IMR-90 (cell line): ENCODE results near the gene MEF2B. TPM values are rescaled to one million over a fixed set of nuclear protein-coding genes. Genes with fewer than 3 reads are reported as not detected.

Source experiments
- ATAC-seq: fragments of 200-7000 bp; cut with Tn5 transposase; 2 replicates; pipeline ENCODE4 v1.9.1; 2020; ENCODE audit warnings: low read depth, mild to moderate bottlenecking, moderate library complexity
- BruUV-seq: library from RNA; stranded (reverse); fragments of 400-500 nt; replicated peaks from 2 replicates; lab custom pipeline; 2021; lab: Mats Ljungman, UMichigan
- CTCF ChIA-PET: fragments of 300-600 bp; formaldehyde crosslinking; extraction: SDS; loops from one replicate; lab custom pipeline; 2021; ENCODE audit warnings: antibody characterized with exemption; lab: Yijun Ruan, JAX
- POLR2A ChIA-PET: fragments of 300-600 bp; sonication (Branson Sonifier 250); formaldehyde crosslinking; loops from one replicate; lab custom pipeline; 2022; ENCODE audit warnings: antibody characterized with exemption; ENCODE audit not compliant: unreplicated experiment; lab: Charles Lee
- DNase-seq: peaks from one replicate; pipeline ENCODE4 v3.0.0; 2013
- H2AFZ ChIP-seq: replicated peaks from 2 replicates; pipeline ENCODE3; 2013; ENCODE audit warnings: low read length, mild to moderate bottlenecking; ENCODE audit not compliant: poor library complexity
- H2AK5ac ChIP-seq: 2 replicates; pipeline ENCODE4 v1.6.1; 2013; ENCODE audit warnings: low read depth, low read length, inconsistent platforms
- H2AK9ac ChIP-seq: replicated peaks from 2 replicates; pipeline ENCODE3; 2013; ENCODE audit warnings: mild to moderate bottlenecking, low read depth, low read length, moderate library complexity; ENCODE audit not compliant: poor library complexity
- H2BK120ac ChIP-seq: 2 replicates; pipeline ENCODE4 v1.6.1; 2013; ENCODE audit warnings: low read depth, low read length, inconsistent platforms
- H2BK15ac ChIP-seq: 3 replicates; pipeline ENCODE4 v1.6.1; 2013; ENCODE audit warnings: low read depth, low read length, inconsistent platforms
- H2BK20ac ChIP-seq: 2 replicates; pipeline ENCODE4 v1.6.1; 2013; ENCODE audit warnings: low read depth, mild to moderate bottlenecking, inconsistent platforms, low read length, moderate library complexity
- H2BK5ac ChIP-seq: 2 replicates; pipeline ENCODE4 v1.6.1; 2013; ENCODE audit warnings: mild to moderate bottlenecking, low read depth, low read length, inconsistent platforms; ENCODE audit not compliant: poor library complexity, severe bottlenecking
- H3K14ac ChIP-seq: replicated peaks from 2 replicates; pipeline ENCODE4 v1.6.1; 2013; ENCODE audit warnings: low read depth, low read length, inconsistent platforms
- H3K18ac ChIP-seq: 2 replicates; pipeline ENCODE4 v1.6.1; 2013; ENCODE audit warnings: low read depth, low read length, control low read depth
- H3K23ac ChIP-seq: 2 replicates; pipeline ENCODE4 v1.6.1; 2013; ENCODE audit warnings: low read depth, low read length, inconsistent platforms
- H3K27ac ChIP-seq: 2 replicates; pipeline ENCODE4 v1.5.1; 2013; ENCODE audit warnings: mild to moderate bottlenecking, control low read depth, low read length; ENCODE audit not compliant: insufficient read depth
- H3K27me3 ChIP-seq: 2 replicates; pipeline ENCODE4 v1.6.1; 2013; ENCODE audit warnings: low read length; ENCODE audit not compliant: control insufficient read depth, insufficient read depth
- H3K36me3 ChIP-seq: 2 replicates; pipeline ENCODE4 v1.6.1; 2013; ENCODE audit warnings: low read length, mixed read lengths; ENCODE audit not compliant: control insufficient read depth, insufficient read depth
- H3K4ac ChIP-seq: 2 replicates; pipeline ENCODE4 v1.6.1; 2013; ENCODE audit warnings: low read depth, low read length, inconsistent platforms
- H3K4me1 ChIP-seq: 2 replicates; pipeline ENCODE4 v1.6.1; 2013; ENCODE audit warnings: low read length, mixed read lengths; ENCODE audit not compliant: control insufficient read depth, insufficient read depth
- H3K4me2 ChIP-seq: 2 replicates; pipeline ENCODE4 v1.6.1; 2013; ENCODE audit warnings: low read depth, mild to moderate bottlenecking, control low read depth, low read length, moderate library complexity
- H3K4me3 ChIP-seq: 2 replicates; pipeline ENCODE4 v1.5.1; 2013; ENCODE audit warnings: low read depth, mild to moderate bottlenecking, control low read depth, low read length, moderate library complexity; ENCODE audit not compliant: insufficient read depth
- H3K56ac ChIP-seq: 2 replicates; pipeline ENCODE4 v1.6.1; 2013; ENCODE audit warnings: low read length, inconsistent platforms; ENCODE audit not compliant: insufficient read depth; ENCODE audit errors: extremely low read depth
- H3K79me1 ChIP-seq, 2 experiments: 2 replicates each; pipeline ENCODE4 v1.6.1; 2013; ENCODE audit warnings: low read length in 2 of 2, inconsistent platforms in 1 of 2, low read depth in 1 of 2
- H3K9ac ChIP-seq: 2 replicates; pipeline ENCODE4 v1.6.1; 2013; ENCODE audit warnings: low read depth, low read length, control low read depth
- H3K9me1 ChIP-seq: 2 replicates; pipeline ENCODE4 v1.6.1; 2013; ENCODE audit warnings: low read length, inconsistent platforms; ENCODE audit not compliant: insufficient read depth
- H3K9me3 ChIP-seq: 2 replicates; pipeline ENCODE4 v1.6.1; 2013; ENCODE audit warnings: low read length; ENCODE audit not compliant: control insufficient read depth, insufficient read depth
- H4K20me1 ChIP-seq: 2 replicates; pipeline ENCODE4 v1.6.1; 2013; ENCODE audit warnings: low read length, inconsistent platforms; ENCODE audit not compliant: insufficient read depth
- H4K5ac ChIP-seq: 2 replicates; pipeline ENCODE4 v1.6.1; 2013; ENCODE audit warnings: mild to moderate bottlenecking, low read depth, low read length, control low read depth
- H4K8ac ChIP-seq, 2 experiments: 2 replicates each; pipeline ENCODE4 v1.6.1; 2013; ENCODE audit warnings: low read depth in 2 of 2, low read length in 2 of 2, control low read depth in 1 of 2, inconsistent platforms in 1 of 2
- H4K91ac ChIP-seq: 2 replicates; pipeline ENCODE4 v1.6.1; 2013; ENCODE audit warnings: low read depth, low read length, inconsistent platforms; ENCODE audit not compliant: insufficient read depth
- BHLHE40 ChIP-seq: fragments of 150-350 bp; IDR thresholded peaks from 2 replicates; pipeline ENCODE4 v1.6.1; 2016; ENCODE audit warnings: mild to moderate bottlenecking, low read depth, low read length
- MXI1 ChIP-seq: IDR thresholded peaks from 2 replicates; pipeline ENCODE4 v1.6.1; 2012; ENCODE audit warnings: low read depth, mild to moderate bottlenecking, low read length, moderate library complexity, borderline replicate concordance
- POLR2A ChIP-seq: IDR thresholded peaks from 2 replicates; pipeline ENCODE4 v1.6.1; 2012; ENCODE audit warnings: mild to moderate bottlenecking, low read depth, low read length
- RAD21 ChIP-seq: IDR thresholded peaks from 2 replicates; pipeline ENCODE4 v1.6.1; 2012; ENCODE audit warnings: low read length, improper control_type of control experiment
- RCOR1 ChIP-seq: IDR thresholded peaks from 2 replicates; pipeline ENCODE4 v1.6.1; 2012; ENCODE audit warnings: mild to moderate bottlenecking, low read length, improper control_type of control experiment; ENCODE audit not compliant: insufficient replicate concordance
- RFX5 ChIP-seq: IDR thresholded peaks from 2 replicates; pipeline ENCODE4 v1.8.0; 2012; ENCODE audit warnings: low read depth, mild to moderate bottlenecking, low read length, moderate library complexity
- WGBS, 2 experiments: methylation state at CpG; one replicate each; pipeline versions ENCODE4 v1.1.5 to v1.1.7; 2013; ENCODE audit warnings: missing lambda C conversion rate in 2 of 2; ENCODE audit not compliant: insufficient read length in 1 of 2; ENCODE audit errors: extremely low coverage in 2 of 2; 5-methylcytosine and 5-hydroxymethylcytosine counted together
- dilution Hi-C: fragments of 300-500 bp; cut with HindIII; formaldehyde crosslinking; loops from one replicate; pipeline ENCODE4 v1.14.3; 2018; ENCODE audit warnings: low sequenced_read_pairs; ENCODE audit not compliant: unreplicated experiment
- in situ Hi-C: fragments of 300-500 bp; cut with MboI; formaldehyde crosslinking; loops from 3 replicates; pipeline ENCODE4 v1.14.3; 2019; ENCODE audit warnings: low sequenced_read_pairs, inconsistent platforms, mixed read lengths
- intact Hi-C: fragments of 100-400 bp; cut with micrococcal nuclease; formaldehyde crosslinking; loops from 2 replicates; pipeline ENCODE4 v1.10.0; 2022
- polyA plus RNA-seq, 3 experiments: library from polyadenylated mRNA; depleted of rRNA; stranded (reverse); fragments of >200 nt; gene quantifications; 2 replicates each; pipeline ENCODE4 v1.2.3, GENCODE V29; 2012; ENCODE audit warnings: low replicate concordance in 1 of 3
- total RNA-seq: library from RNA; depleted of rRNA; stranded (reverse); fragments of >200 nt; gene quantifications from 2 replicates; pipeline ENCODE4 v1.2.3, GENCODE V29; 2012
- TF ChIP-seq, protein P1 (sequence below): conservative IDR thresholded peaks from 2 replicates; pipeline ENCODE4 v1.5.1; 2012; ENCODE audit warnings: mild to moderate bottlenecking, low read depth, low read length, improper control_type of control experiment
- TF ChIP-seq, protein P2 (sequence below): fragments of 150-350 bp; IDR thresholded peaks from 2 replicates; pipeline ENCODE4 v1.6.1; 2016; ENCODE audit warnings: low read depth, mild to moderate bottlenecking, low read length, moderate library complexity, borderline replicate concordance

The MEF2B gene
- total and polyA plus RNA-seq, 2 of the 4 experiments (the other 2 are of a cell fraction) = 0.18 to 0.94 TPM

DNA sequence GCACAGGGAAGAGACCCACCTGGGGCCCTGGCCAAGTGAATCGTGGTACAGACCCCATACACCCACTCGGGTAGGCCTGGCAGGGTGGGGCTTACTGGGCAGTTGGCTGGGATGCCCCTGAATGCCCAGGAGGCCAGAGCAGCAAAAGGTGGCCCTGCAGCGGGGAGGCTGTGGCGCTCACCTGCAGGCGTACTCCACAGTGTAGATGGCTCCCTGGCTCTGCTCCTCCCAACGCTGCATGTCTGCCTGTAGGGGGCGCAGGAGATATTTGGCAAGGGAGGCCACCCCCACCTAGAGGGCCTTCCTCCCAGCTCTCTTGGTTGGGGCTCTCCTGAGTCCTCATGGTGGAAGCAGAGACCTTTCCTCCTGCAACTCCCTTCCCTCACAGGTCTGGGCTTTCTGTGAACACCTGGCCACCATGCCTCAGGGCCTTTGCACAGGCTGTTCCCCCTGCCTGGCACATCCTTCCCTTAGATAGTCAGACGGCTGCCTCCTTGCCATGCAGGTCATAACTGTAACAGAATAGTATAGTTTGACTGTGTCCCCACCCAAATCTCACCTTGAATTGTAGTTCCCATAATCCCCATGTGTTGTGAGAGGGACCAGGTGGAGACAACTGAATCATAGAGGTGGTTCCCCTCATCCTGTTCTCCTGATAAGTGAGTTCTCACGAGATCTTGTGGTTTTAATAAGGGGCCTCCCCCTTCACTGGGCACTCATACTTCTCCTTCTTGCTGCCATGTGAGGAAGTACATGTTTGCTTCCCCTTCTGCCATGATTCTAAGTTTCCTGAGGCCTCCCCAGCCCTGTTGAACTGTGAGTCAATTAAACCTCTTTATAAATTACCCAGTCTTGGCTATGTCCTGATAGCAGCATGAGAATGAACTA, 16.0 kb upstream of the MEF2B start (continued):
- TF ChIP-seq, protein P1, sequence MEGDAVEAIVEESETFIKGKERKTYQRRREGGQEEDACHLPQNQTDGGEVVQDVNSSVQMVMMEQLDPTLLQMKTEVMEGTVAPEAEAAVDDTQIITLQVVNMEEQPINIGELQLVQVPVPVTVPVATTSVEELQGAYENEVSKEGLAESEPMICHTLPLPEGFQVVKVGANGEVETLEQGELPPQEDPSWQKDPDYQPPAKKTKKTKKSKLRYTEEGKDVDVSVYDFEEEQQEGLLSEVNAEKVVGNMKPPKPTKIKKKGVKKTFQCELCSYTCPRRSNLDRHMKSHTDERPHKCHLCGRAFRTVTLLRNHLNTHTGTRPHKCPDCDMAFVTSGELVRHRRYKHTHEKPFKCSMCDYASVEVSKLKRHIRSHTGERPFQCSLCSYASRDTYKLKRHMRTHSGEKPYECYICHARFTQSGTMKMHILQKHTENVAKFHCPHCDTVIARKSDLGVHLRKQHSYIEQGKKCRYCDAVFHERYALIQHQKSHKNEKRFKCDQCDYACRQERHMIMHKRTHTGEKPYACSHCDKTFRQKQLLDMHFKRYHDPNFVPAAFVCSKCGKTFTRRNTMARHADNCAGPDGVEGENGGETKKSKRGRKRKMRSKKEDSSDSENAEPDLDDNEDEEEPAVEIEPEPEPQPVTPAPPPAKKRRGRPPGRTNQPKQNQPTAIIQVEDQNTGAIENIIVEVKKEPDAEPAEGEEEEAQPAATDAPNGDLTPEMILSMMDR = peak; percentile 57

DNA sequence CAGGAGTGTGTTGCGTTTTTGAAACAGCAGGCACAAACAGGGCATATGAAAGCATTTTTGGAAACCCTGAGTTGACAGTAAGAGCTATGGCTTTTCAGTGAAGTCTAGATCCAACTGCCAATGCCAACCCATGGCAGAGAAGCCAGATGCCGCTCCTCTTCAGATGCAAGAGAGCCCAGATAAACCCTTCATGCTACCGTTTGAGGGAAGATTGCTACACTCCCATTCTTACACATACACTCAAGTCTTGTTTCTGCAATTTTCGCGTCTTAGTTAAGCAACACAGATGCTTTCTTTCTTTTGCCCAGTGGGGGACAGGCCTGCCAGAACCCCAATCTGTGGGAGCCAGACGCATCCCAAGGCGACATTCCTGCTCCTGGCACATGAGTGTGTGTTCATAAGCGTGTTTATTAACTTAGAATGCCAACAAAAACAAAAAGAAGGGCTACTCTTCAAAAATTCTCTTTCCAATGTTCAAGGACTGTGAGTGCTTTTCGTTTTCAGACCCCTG, 11.5 kb upstream of the MEF2B start:
- DNase-seq (no peak), ATAC-seq (no peak)
- no peak overlapping the region for H2BK20ac ChIP-seq
- no peaks in the 10 kb centered on the region; the same call in 1 of the 2 replicates for H4K20me1 ChIP-seq
- H2AK5ac ChIP-seq = no peak overlapping the region
- H4K5ac ChIP-seq = no peak overlapping the region
- POLR2A ChIA-PET = no interaction called here
- no peak overlapping the region for H3K4ac ChIP-seq
- dilution Hi-C loops (no loop called here), intact Hi-C loops (no loop called here), in situ Hi-C loops (no loop called here)
- no peak overlapping the region for H4K8ac ChIP-seq
- WGBS, 2 experiments = no CpG with 5 or more reads among the region's 9 CpGs
- no peak overlapping the region for H2BK15ac ChIP-seq
- H2BK120ac ChIP-seq = no peak overlapping the region
- H3K9me3 ChIP-seq = peaks cover 3% of the 10 kb centered on the region; the same call in 1 of the 2 replicates
- H3K36me3 ChIP-seq = peaks cover 37% of the 10 kb centered on the region
- H2AK9ac ChIP-seq = no peak overlapping the region
- no peaks in the 10 kb centered on the region for H3K9me1 ChIP-seq
- H3K27me3 ChIP-seq = no peaks in the 10 kb centered on the region
- H3K4me3 ChIP-seq = no peak overlapping the region
- no peaks in the 10 kb centered on the region for H3K4me1 ChIP-seq
- peaks cover 0 to 13% of the 10 kb centered on the region in 2 experiments; a peak in 2 of 4 replicates for H3K79me1 ChIP-seq
- CTCF ChIA-PET = no interaction called here
- H3K14ac ChIP-seq = no peak overlapping the region
- no peak overlapping the region for H3K4me2 ChIP-seq
- H3K18ac ChIP-seq = no peak overlapping the region
- H2AFZ ChIP-seq = no peak overlapping the region
- no peak overlapping the region for H3K27ac ChIP-seq
- no peak overlapping the region for H3K9ac ChIP-seq
- H3K23ac ChIP-seq = no peak overlapping the region
- H2BK5ac ChIP-seq = no peak overlapping the region
- no peak overlapping the region for H3K56ac ChIP-seq
- H4K91ac ChIP-seq = no peak overlapping the region
- BruUV-seq = no TSS peak
- TF ChIP-seq, protein P1 = no peak
- TF ChIP-seq RCOR1 = no peak
- TF ChIP-seq RFX5 = no peak
- TF ChIP-seq MXI1 = no peak
- no peak for TF ChIP-seq BHLHE40
- TF ChIP-seq RAD21 = no peak
- TF ChIP-seq POLR2A = no peak
- TF ChIP-seq, protein P2, sequence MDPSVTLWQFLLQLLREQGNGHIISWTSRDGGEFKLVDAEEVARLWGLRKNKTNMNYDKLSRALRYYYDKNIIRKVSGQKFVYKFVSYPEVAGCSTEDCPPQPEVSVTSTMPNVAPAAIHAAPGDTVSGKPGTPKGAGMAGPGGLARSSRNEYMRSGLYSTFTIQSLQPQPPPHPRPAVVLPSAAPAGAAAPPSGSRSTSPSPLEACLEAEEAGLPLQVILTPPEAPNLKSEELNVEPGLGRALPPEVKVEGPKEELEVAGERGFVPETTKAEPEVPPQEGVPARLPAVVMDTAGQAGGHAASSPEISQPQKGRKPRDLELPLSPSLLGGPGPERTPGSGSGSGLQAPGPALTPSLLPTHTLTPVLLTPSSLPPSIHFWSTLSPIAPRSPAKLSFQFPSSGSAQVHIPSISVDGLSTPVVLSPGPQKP = no peak
